Activated T-cell treated with anti-CD3 and anti-CD28 coated beads, Interleukin-2, amount 50 U/mL, for 24 hours (primary cell): ENCODE results near the gene PHACTR3.

Experiments used
- DNase-seq: peaks from one replicate; pipeline ENCODE4 v3.0.0-alpha.2; 2020
- H3K27ac Mint-ChIP-seq: 2 replicates; pipeline ENCODE4 v1.8.0; 2020; ENCODE audit warnings: mild to moderate bottlenecking, mixed read lengths
- H3K27me3 Mint-ChIP-seq: 2 replicates; pipeline ENCODE4 v1.8.0; 2020; ENCODE audit warnings: mixed read lengths
- H3K36me3 Mint-ChIP-seq: 2 replicates; pipeline ENCODE4 v1.8.0; 2020; ENCODE audit warnings: low read depth, mixed read lengths
- H3K4me1 Mint-ChIP-seq: 2 replicates; pipeline ENCODE4 v1.8.0; 2020; ENCODE audit warnings: low read depth, mixed read lengths
- H3K4me3 Mint-ChIP-seq: 2 replicates; pipeline ENCODE4 v1.8.0; 2020; ENCODE audit warnings: mild to moderate bottlenecking, moderate library complexity, mixed read lengths
- H3K9me3 Mint-ChIP-seq: 2 replicates; pipeline ENCODE4 v1.8.0; 2020; ENCODE audit warnings: mixed read lengths

Gene PHACTR3

GRCh38 chr20:59652381-59652780 lies 48.0 kb downstream of the PHACTR3 start:
- Mint-ChIP-seq H3K36me3 (no peaks in the 10 kb centered on the region), H3K9me3 (peaks cover 12% of the 10 kb centered on the region), H3K4me1 (no peaks in the 10 kb centered on the region)

GRCh38 chr20:59656417-59656816 lies 52.1 kb downstream of the PHACTR3 start:
- H3K36me3 Mint-ChIP-seq, result no peaks in the 10 kb centered on the region
- no peak overlapping the region for H3K4me3 Mint-ChIP-seq
- H3K4me1 Mint-ChIP-seq, result no peaks in the 10 kb centered on the region
- H3K27ac Mint-ChIP-seq, result no peak overlapping the region
- no peak for DNase-seq
- peaks cover 28% of the 10 kb centered on the region for H3K9me3 Mint-ChIP-seq
- H3K27me3 Mint-ChIP-seq, result peaks cover 11% of the 10 kb centered on the region

More at GRCh38 chr20:59652381-59652780, 48.0 kb downstream of the PHACTR3 start:
- Mint-ChIP-seq H3K4me3 (no peak overlapping the region), H3K27me3 (peaks cover 29% of the 10 kb centered on the region), H3K27ac (no peak overlapping the region)
- no peak for DNase-seq

GRCh38 chr20:59657459-59658046 lies 53.2 kb downstream of the PHACTR3 start:
- no peak for DNase-seq
- Mint-ChIP-seq H3K4me3 (no peak overlapping the region), H3K4me1 (no peaks in the 10 kb centered on the region), H3K36me3 (no peaks in the 10 kb centered on the region), H3K27me3 (peaks cover 14% of the 10 kb centered on the region), H3K27ac (no peak overlapping the region), H3K9me3 (peaks cover 28% of the 10 kb centered on the region)

- H3K27ac Mint-ChIP-seq, result no peak overlapping the region
- peaks cover 30% of the 10 kb centered on the region for H3K27me3 Mint-ChIP-seq
- H3K4me1 Mint-ChIP-seq, result no peaks in the 10 kb centered on the region
- no peaks in the 10 kb centered on the region for H3K36me3 Mint-ChIP-seq
- no peak for DNase-seq
- H3K4me3 Mint-ChIP-seq, result no peak overlapping the region
- H3K9me3 Mint-ChIP-seq, result peaks cover 28% of the 10 kb centered on the region
Observed at GRCh38 chr20:59660471-59660870, 56.1 kb downstream of the PHACTR3 start.

- Mint-ChIP-seq H3K27ac (no peak overlapping the region), H3K36me3 (no peaks in the 10 kb centered on the region), H3K27me3 (peaks cover 33% of the 10 kb centered on the region), H3K4me3 (no peak overlapping the region), H3K4me1 (no peaks in the 10 kb centered on the region), H3K9me3 (peaks cover 23% of the 10 kb centered on the region)
- DNase-seq, result no peak
Observed at GRCh38 chr20:59661153-59661552, 56.8 kb downstream of the PHACTR3 start.

GRCh38 chr20:59661621-59662020 lies 57.3 kb downstream of the PHACTR3 start:
- DNase-seq, result no peak
- Mint-ChIP-seq H3K4me3 (no peak overlapping the region), H3K27ac (no peak overlapping the region), H3K4me1 (no peaks in the 10 kb centered on the region), H3K27me3 (peaks cover 33% of the 10 kb centered on the region), H3K36me3 (no peaks in the 10 kb centered on the region), H3K9me3 (peaks cover 23% of the 10 kb centered on the region)

GRCh38 chr20:59662161-59662560 lies 57.8 kb downstream of the PHACTR3 start:
- no peak for DNase-seq
- no peak overlapping the region for H3K27ac Mint-ChIP-seq
- H3K27me3 Mint-ChIP-seq, result peaks cover 33% of the 10 kb centered on the region
- no peak overlapping the region for H3K4me3 Mint-ChIP-seq
- peaks cover 20% of the 10 kb centered on the region for H3K9me3 Mint-ChIP-seq
- H3K4me1 Mint-ChIP-seq, result no peaks in the 10 kb centered on the region
- H3K36me3 Mint-ChIP-seq, result no peaks in the 10 kb centered on the region

- Mint-ChIP-seq H3K4me1 (no peaks in the 10 kb centered on the region), H3K27me3 (peaks cover 33% of the 10 kb centered on the region), H3K9me3 (peaks cover 13% of the 10 kb centered on the region), H3K36me3 (no peaks in the 10 kb centered on the region), H3K4me3 (no peak overlapping the region), H3K27ac (no peak overlapping the region)
- no peak for DNase-seq
Observed at GRCh38 chr20:59662856-59663512, 58.6 kb downstream of the PHACTR3 start.

GRCh38 chr20:59663513-59664060 lies 59.2 kb downstream of the PHACTR3 start:
- Mint-ChIP-seq H3K27ac (no peak overlapping the region), H3K36me3 (no peaks in the 10 kb centered on the region), H3K9me3 (peaks cover 9% of the 10 kb centered on the region), H3K4me3 (no peak overlapping the region), H3K27me3 (peaks cover 33% of the 10 kb centered on the region), H3K4me1 (no peaks in the 10 kb centered on the region)
- DNase-seq, result no peak

- no peak for DNase-seq
- Mint-ChIP-seq H3K9me3 (peaks cover 5% of the 10 kb centered on the region), H3K27me3 (peaks cover 33% of the 10 kb centered on the region), H3K4me3 (no peak overlapping the region), H3K36me3 (no peaks in the 10 kb centered on the region), H3K4me1 (no peaks in the 10 kb centered on the region), H3K27ac (no peak overlapping the region)
Observed at GRCh38 chr20:59664421-59664941, 60.1 kb downstream of the PHACTR3 start.

GRCh38 chr20:59665656-59666555 lies 61.6 kb downstream of the PHACTR3 start:
- Mint-ChIP-seq H3K4me3 (no peak overlapping the region), H3K9me3 (no peaks in the 10 kb centered on the region), H3K4me1 (no peaks in the 10 kb centered on the region), H3K27me3 (peaks cover 28% of the 10 kb centered on the region), H3K27ac (no peak overlapping the region), H3K36me3 (no peaks in the 10 kb centered on the region)
- DNase-seq, result no peak

GRCh38 chr20:59666586-59666985 lies 62.2 kb downstream of the PHACTR3 start:
- DNase-seq, result no peak
- H3K27me3 Mint-ChIP-seq, result peaks cover 28% of the 10 kb centered on the region

GRCh38 chr20:59667131-59667530 lies 62.8 kb downstream of the PHACTR3 start:
- DNase-seq, result no peak
- H3K4me3 Mint-ChIP-seq, result no peak overlapping the region
- H3K36me3 Mint-ChIP-seq, result no peaks in the 10 kb centered on the region
- H3K27ac Mint-ChIP-seq, result no peak overlapping the region
- H3K4me1 Mint-ChIP-seq, result no peaks in the 10 kb centered on the region
- H3K9me3 Mint-ChIP-seq, result no peaks in the 10 kb centered on the region
- peaks cover 23% of the 10 kb centered on the region for H3K27me3 Mint-ChIP-seq

More at GRCh38 chr20:59666586-59666985, 62.2 kb downstream of the PHACTR3 start:
- no peak overlapping the region for H3K4me3 Mint-ChIP-seq
- H3K4me1 Mint-ChIP-seq, result no peaks in the 10 kb centered on the region
- H3K9me3 Mint-ChIP-seq, result no peaks in the 10 kb centered on the region
- no peak overlapping the region for H3K27ac Mint-ChIP-seq
- H3K36me3 Mint-ChIP-seq, result no peaks in the 10 kb centered on the region

GRCh38 chr20:59667981-59668515 lies 63.7 kb downstream of the PHACTR3 start:
- no peaks in the 10 kb centered on the region for H3K9me3 Mint-ChIP-seq
- no peak for DNase-seq
- H3K27me3 Mint-ChIP-seq, result peaks cover 17% of the 10 kb centered on the region
- no peak overlapping the region for H3K4me3 Mint-ChIP-seq
- H3K4me1 Mint-ChIP-seq, result no peaks in the 10 kb centered on the region
- no peaks in the 10 kb centered on the region for H3K36me3 Mint-ChIP-seq
- H3K27ac Mint-ChIP-seq, result no peak overlapping the region
